GF-D8 (cell line): Measurements from ENCODE around the gene USP15.
"Not testable (repeated sequence)": the region's sequence is repeated elsewhere in the genome, so short reads cannot be mapped to it uniquely, and the experiment has no call there.

ENCODE experiments used
- DNase-seq: peaks from one replicate; lab custom pipeline; 2025; lab: John Stamatoyannopoulos, UW

USP15 gene

GRCh38 chr12:62323386-62323785 lies 63.2 kb downstream of the USP15 start:
- DNase-seq: no peak

GRCh38 chr12:62328296-62328921 lies 68.2 kb downstream of the USP15 start:
- DNase-seq: peak; percentile 8

- no peak for DNase-seq
Measured at GRCh38 chr12:62331306-62331705, 71.1 kb downstream of the USP15 start.

- no peak for DNase-seq
Measured at GRCh38 chr12:62332598-62332997, 72.4 kb downstream of the USP15 start.

- DNase-seq: no peak
Measured at GRCh38 chr12:62335057-62335456, 74.9 kb downstream of the USP15 start.

- DNase-seq: no peak
Measured at GRCh38 chr12:62335796-62336195, 75.6 kb downstream of the USP15 start.

GRCh38 chr12:62337643-62338042 lies 77.4 kb downstream of the USP15 start:
- not testable (repeated sequence) for DNase-seq

GRCh38 chr12:62342614-62343303 lies 82.6 kb downstream of the USP15 start:
- DNase-seq: not testable (repeated sequence)

- DNase-seq: not testable (repeated sequence)
Measured at GRCh38 chr12:62343304-62344120, 83.3 kb downstream of the USP15 start.

GRCh38 chr12:62344731-62345556 lies 84.7 kb downstream of the USP15 start:
- not testable (repeated sequence) for DNase-seq

- no peak for DNase-seq
Measured at GRCh38 chr12:62345667-62346066, 85.5 kb downstream of the USP15 start.

GRCh38 chr12:62346817-62347216 lies 86.6 kb downstream of the USP15 start:
- DNase-seq: no peak

GRCh38 chr12:62347922-62348650 lies 87.9 kb downstream of the USP15 start:
- no peak for DNase-seq

GRCh38 chr12:62350554-62350953 lies 90.3 kb downstream of the USP15 start:
- no peak for DNase-seq

GRCh38 chr12:62351326-62351725 lies 91.1 kb downstream of the USP15 start:
- DNase-seq: no peak

GRCh38 chr12:62361048-62361447 lies 100.8 kb downstream of the USP15 start:
- DNase-seq: no peak

- no peak for DNase-seq
Measured at GRCh38 chr12:62363506-62363905, 103.3 kb downstream of the USP15 start.

GRCh38 chr12:62364697-62365096 lies 104.5 kb downstream of the USP15 start:
- DNase-seq: not testable (repeated sequence)

GRCh38 chr12:62365846-62366245 lies 105.6 kb downstream of the USP15 start:
- DNase-seq: not testable (repeated sequence)

GRCh38 chr12:62368430-62369223 lies 108.4 kb downstream of the USP15 start:
- DNase-seq: not testable (repeated sequence)
